ENCODE results near the gene KCNN3. TPM values are rescaled to one million over a fixed set of nuclear protein-coding genes. Genes with fewer than 3 reads are reported as not detected.

Gene KCNN3
- polyA plus RNA-seq, 1 donor from 2014 or later: 2.2 TPM

GRCh38 chr1:154759196-154759595 lies 110.9 kb downstream of the KCNN3 start:
- H3K4me3 ChIP-seq (ENCODE audit: low read length): no peak overlapping the region
- no peaks in the 10 kb centered on the region for H3K9me3 ChIP-seq (ENCODE audit: low read length)
- no peaks in the 10 kb centered on the region for H3K9me2 ChIP-seq (ENCODE audit: insufficient read depth, low read length)
- no peak overlapping the region for H3K4me2 ChIP-seq (ENCODE audit: low read length)
- no peak overlapping the region for H3K27ac ChIP-seq (ENCODE audit: low read length)
- no peaks in the 10 kb centered on the region for H3K36me3 ChIP-seq (ENCODE audit: insufficient read depth, low read length)
- no peak overlapping the region for H3K9ac ChIP-seq (ENCODE audit: low read length)
- H2AFZ ChIP-seq (ENCODE audit: low read depth, low read length): no peak overlapping the region
- H3K79me2 ChIP-seq (replicated peaks; ENCODE audit: insufficient read depth, low read length): no peaks in the 10 kb centered on the region
- H3K27me3 ChIP-seq (ENCODE audit: insufficient read depth, low read depth, low read length): peaks cover 7% of the 10 kb centered on the region
- no peaks in the 10 kb centered on the region for H4K20me1 ChIP-seq (ENCODE audit: insufficient read depth)
- no peaks in the 10 kb centered on the region for H3F3A ChIP-seq (ENCODE audit: insufficient read depth, low read length, poor library complexity, severe bottlenecking)
- no peak for TF ChIP-seq MXI1 (conservative IDR thresholded peaks at IDR 0.05; ENCODE audit: poor library complexity, severe bottlenecking)
- no peak for TF ChIP-seq EZH2 (IDR thresholded peaks at IDR 0.05; ENCODE audit: borderline replicate concordance, insufficient read depth, low read length, poor library complexity, severe bottlenecking)
- TF ChIP-seq REST (IDR thresholded peaks at IDR 0.05; ENCODE audit: borderline replicate concordance): no peak
- no peak for TF ChIP-seq EP300 (conservative IDR thresholded peaks at IDR 0.05; ENCODE audit: poor library complexity, severe bottlenecking)
- no peak for TF ChIP-seq CTCF (IDR thresholded peaks at IDR 0.05; ENCODE audit: poor library complexity, severe bottlenecking)
- TF ChIP-seq RAD21 (conservative IDR thresholded peaks at IDR 0.05): no peak
- TF ChIP-seq SMC3 (conservative IDR thresholded peaks at IDR 0.05; ENCODE audit: poor library complexity): no peak
- no peak for TF ChIP-seq POLR2AphosphoS5 (IDR thresholded peaks at IDR 0.05)
- TF ChIP-seq TAF1 (IDR thresholded peaks at IDR 0.05; ENCODE audit: low read depth): no peak

- TF ChIP-seq POLR2AphosphoS5 (IDR thresholded peaks at IDR 0.05) (no peak), CTCF (IDR thresholded peaks at IDR 0.05; ENCODE audit: poor library complexity, severe bottlenecking) (no peak), REST (IDR thresholded peaks at IDR 0.05; ENCODE audit: borderline replicate concordance) (no peak), MXI1 (conservative IDR thresholded peaks at IDR 0.05; ENCODE audit: poor library complexity, severe bottlenecking) (no peak), TAF1 (IDR thresholded peaks at IDR 0.05; ENCODE audit: low read depth) (no peak), EZH2 (IDR thresholded peaks at IDR 0.05; ENCODE audit: borderline replicate concordance, insufficient read depth, low read length, poor library complexity, severe bottlenecking) (no peak), EP300 (conservative IDR thresholded peaks at IDR 0.05; ENCODE audit: poor library complexity, severe bottlenecking) (no peak), RAD21 (conservative IDR thresholded peaks at IDR 0.05) (no peak), SMC3 (conservative IDR thresholded peaks at IDR 0.05; ENCODE audit: poor library complexity) (no peak)
- Histone ChIP-seq H3K9me3 (ENCODE audit: low read length) (no peaks in the 10 kb centered on the region), H3K79me2 (replicated peaks; ENCODE audit: insufficient read depth, low read length) (no peaks in the 10 kb centered on the region), H3K27ac (ENCODE audit: low read length) (no peak overlapping the region), H2AFZ (ENCODE audit: low read depth, low read length) (no peak overlapping the region), H3K4me2 (ENCODE audit: low read length) (no peak overlapping the region), H3K9me2 (ENCODE audit: insufficient read depth, low read length) (no peaks in the 10 kb centered on the region), H4K20me1 (ENCODE audit: insufficient read depth) (no peaks in the 10 kb centered on the region), H3F3A (ENCODE audit: insufficient read depth, low read length, poor library complexity, severe bottlenecking) (no peaks in the 10 kb centered on the region), H3K4me3 (ENCODE audit: low read length) (no peak overlapping the region), H3K36me3 (ENCODE audit: insufficient read depth, low read length) (no peaks in the 10 kb centered on the region), H3K9ac (ENCODE audit: low read length) (no peak overlapping the region), H3K27me3 (ENCODE audit: insufficient read depth, low read depth, low read length) (peaks cover 7% of the 10 kb centered on the region)
Observed at GRCh38 chr1:154758346-154758745, 111.7 kb downstream of the KCNN3 start.
